ENCODE data around the gene EID3. TPM values are rescaled to one million over a fixed set of nuclear protein-coding genes. Genes with fewer than 3 reads are reported as not detected.
A peak's percentile ranks its signal among the peaks of the same experiment; 100 is the strongest.

Gene EID3
- total and polyA plus RNA-seq, 9 of the 15 experiments (the other 6 are each of a cell fraction or from before 2014, with no cell fraction given) = 0.07 to 3.5 (median 0.42) TPM

DNA sequence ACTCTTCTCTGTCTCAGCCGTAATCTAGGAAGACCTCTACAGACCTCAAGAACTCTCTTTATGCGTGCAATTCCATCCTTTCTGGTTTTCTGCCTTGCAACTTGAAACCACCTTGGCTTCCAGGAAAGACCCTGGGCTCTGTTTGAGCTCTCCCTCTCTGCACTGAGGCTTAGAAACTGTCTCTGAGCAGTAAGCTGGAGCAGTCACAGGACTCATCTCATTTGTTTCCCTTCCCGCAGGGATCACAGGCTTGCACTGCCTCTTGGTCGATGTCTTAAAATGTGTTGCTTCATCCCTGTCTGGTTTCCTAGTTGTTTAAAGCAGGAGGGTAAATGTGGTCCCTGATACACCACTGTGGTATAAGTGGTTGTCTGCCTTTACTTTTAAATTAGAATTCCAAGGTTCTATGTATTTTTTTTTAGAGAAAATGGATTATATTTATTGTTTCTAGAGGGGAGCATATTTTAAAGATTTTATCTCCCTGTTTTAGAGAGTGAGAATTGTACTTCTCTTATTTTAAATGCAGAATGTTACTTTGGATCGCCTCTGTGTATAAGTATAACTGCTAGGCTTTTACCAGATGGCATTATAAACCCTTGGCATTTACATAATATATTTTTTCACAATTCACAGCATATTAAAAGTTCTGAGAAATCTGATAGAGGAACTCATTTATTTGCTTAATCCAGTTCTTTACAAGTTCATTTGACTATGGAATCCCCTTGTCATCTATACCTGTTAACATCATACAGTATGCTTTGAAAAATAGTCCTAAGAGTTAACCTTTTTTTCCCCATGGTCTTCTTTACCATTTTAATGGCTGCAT is 26.4 kb downstream of the EID3 start:
- peaks cover 87% of the 10 kb centered on the region for H3K36me3 ChIP-seq (ENCODE audit: control insufficient read depth, insufficient read depth, low read length)
- no peak overlapping the region for H3K27ac ChIP-seq (ENCODE audit: extremely low read depth, low read depth, low read length)
- intact Hi-C loops (cut with micrococcal nuclease) = no loop called here

DNA sequence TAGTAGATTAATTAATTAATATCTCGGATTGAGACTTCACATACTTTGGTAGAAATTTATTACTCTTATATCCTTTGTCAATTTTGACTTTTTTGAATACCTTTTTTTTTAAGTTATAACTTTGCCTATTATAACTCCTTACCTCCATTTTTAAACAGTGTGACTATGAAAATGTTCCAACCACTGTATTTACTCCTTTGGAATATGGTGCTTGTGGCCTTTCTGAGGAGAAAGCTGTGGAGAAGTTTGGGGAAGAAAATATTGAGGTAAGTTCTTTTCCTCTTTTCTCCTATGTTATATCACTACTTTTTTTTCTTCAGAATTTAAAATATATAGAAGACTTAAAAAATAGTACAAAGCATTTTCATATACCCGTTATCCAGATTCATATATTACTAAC is 27.8 kb downstream of the EID3 start:
- H2AFZ ChIP-seq (ENCODE audit: low read depth, low read length) = no peak overlapping the region
- WGBS (ENCODE audit: insufficient coverage, low coverage, missing lambda C conversion rate) = 100% methylated on average over 2 of the region's 2 CpGs
- H3K36me3 ChIP-seq (ENCODE audit: control insufficient read depth, insufficient read depth, low read length) = peaks cover 86% of the 10 kb centered on the region
- ChIA-PET CTCF (ENCODE audit: low intra/inter-chr PET ratio) (interaction anchor here (0.7 kb wide), 1 partner anchor 534 kb away, joined by 4 read pairs; no protein-coding TSS in a partner anchor), POLR2A (no interaction called here)
- intact Hi-C loops (cut with micrococcal nuclease) (no loop called here), in situ Hi-C loops (cut with MboI) (no loop called here)
- H3K79me2 ChIP-seq (ENCODE audit: control insufficient read depth, insufficient read depth, low read length) = no peaks in the 10 kb centered on the region
- BruUV-seq (replicated peaks) = no TSS peak
- H3K4me3 ChIP-seq = no peak overlapping the region
- no peak overlapping the region for H3K27ac ChIP-seq (ENCODE audit: extremely low read depth, low read depth, low read length)
- FAIRE-seq (no peak), DNase-seq (ENCODE audit: extremely low read depth in 1 of 4, low spot score in 3 of 4) (no peak), ATAC-seq (no peak)
- H3K4me2 ChIP-seq (ENCODE audit: insufficient read depth, low read length) = no peak overlapping the region
- no peaks in the 10 kb centered on the region for H3K9me3 ChIP-seq (replicated peaks; ENCODE audit: control insufficient read depth, insufficient read depth, low read depth, low read length)
- H3K4me1 ChIP-seq (replicated peaks in 1 of 2; ENCODE audit: control insufficient read depth in 2 of 2, insufficient read depth in 2 of 2, low read length in 2 of 2) = no peaks in the 10 kb centered on the region
- H3K27me3 ChIP-seq (ENCODE audit: control insufficient read depth in 2 of 2, insufficient read depth in 2 of 2, low read length in 2 of 2) = no peaks in the 10 kb centered on the region
- no peaks in the 10 kb centered on the region for H4K20me1 ChIP-seq (replicated peaks; ENCODE audit: control insufficient read depth, insufficient read depth, low read length)
- no peaks in the 10 kb centered on the region for H3K9me1 ChIP-seq (ENCODE audit: control insufficient read depth, insufficient read depth, low read length)
- no peak overlapping the region for H3K9ac ChIP-seq (ENCODE audit: insufficient read depth in 1 of 2, low read depth in 2 of 2, low read length in 2 of 2)
- TF ChIP-seq CXXC5 (CRISPR knock-in tag; IDR thresholded peaks at IDR 0.05) (no peak), HNRNPK (IDR thresholded peaks at IDR 0.05; ENCODE audit: low read depth, low read length, poor library complexity, severe bottlenecking) (no peak), ZNF561 (CRISPR knock-in tag; conservative IDR thresholded peaks at IDR 0.05) (no peak), HCFC1 (IDR thresholded peaks at IDR 0.05; ENCODE audit: low read depth, low read length) (no peak), RHOXF2B (CRISPR knock-in tag; conservative IDR thresholded peaks at IDR 0.05) (no peak), HIVEP1 (CRISPR knock-in tag; IDR thresholded peaks at IDR 0.05) (no peak), MEIS2 (IDR thresholded peaks at IDR 0.05; ENCODE audit: partially characterized antibody) (no peak), MTF1 (CRISPR knock-in tag; IDR thresholded peaks at IDR 0.05; ENCODE audit: borderline replicate concordance) (no peak), C11orf30 (IDR thresholded peaks at IDR 0.05; ENCODE audit: low read depth) (no peak)
- TF ChIP-seq, protein P1, sequence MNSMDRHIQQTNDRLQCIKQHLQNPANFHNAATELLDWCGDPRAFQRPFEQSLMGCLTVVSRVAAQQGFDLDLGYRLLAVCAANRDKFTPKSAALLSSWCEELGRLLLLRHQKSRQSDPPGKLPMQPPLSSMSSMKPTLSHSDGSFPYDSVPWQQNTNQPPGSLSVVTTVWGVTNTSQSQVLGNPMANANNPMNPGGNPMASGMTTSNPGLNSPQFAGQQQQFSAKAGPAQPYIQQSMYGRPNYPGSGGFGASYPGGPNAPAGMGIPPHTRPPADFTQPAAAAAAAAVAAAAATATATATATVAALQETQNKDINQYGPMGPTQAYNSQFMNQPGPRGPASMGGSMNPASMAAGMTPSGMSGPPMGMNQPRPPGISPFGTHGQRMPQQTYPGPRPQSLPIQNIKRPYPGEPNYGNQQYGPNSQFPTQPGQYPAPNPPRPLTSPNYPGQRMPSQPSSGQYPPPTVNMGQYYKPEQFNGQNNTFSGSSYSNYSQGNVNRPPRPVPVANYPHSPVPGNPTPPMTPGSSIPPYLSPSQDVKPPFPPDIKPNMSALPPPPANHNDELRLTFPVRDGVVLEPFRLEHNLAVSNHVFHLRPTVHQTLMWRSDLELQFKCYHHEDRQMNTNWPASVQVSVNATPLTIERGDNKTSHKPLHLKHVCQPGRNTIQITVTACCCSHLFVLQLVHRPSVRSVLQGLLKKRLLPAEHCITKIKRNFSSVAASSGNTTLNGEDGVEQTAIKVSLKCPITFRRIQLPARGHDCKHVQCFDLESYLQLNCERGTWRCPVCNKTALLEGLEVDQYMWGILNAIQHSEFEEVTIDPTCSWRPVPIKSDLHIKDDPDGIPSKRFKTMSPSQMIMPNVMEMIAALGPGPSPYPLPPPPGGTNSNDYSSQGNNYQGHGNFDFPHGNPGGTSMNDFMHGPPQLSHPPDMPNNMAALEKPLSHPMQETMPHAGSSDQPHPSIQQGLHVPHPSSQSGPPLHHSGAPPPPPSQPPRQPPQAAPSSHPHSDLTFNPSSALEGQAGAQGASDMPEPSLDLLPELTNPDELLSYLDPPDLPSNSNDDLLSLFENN (IDR thresholded peaks at IDR 0.05; ENCODE audit: low read depth in 2 of 2, low read length in 2 of 2) = no peak

More for the DNA sequence above, 26.4 kb downstream of the EID3 start:
- peak; percentile 25; the same call in 1 of the 2 replicates for TF ChIP-seq POLR2AphosphoS5 (IDR thresholded peaks at IDR 0.05; ENCODE audit: control insufficient read depth, insufficient read depth, low read depth, low read length)
- TF ChIP-seq POLR2A (conservative IDR thresholded peaks at IDR 0.05) = 0 out of 2 replicates have a peak, but pooled peaks have one; percentile 16
- TF ChIP-seq BCL6 (CRISPR knock-in tag; IDR thresholded peaks at IDR 0.05) = no peak
- H4K20me1 ChIP-seq (replicated peaks; ENCODE audit: control insufficient read depth, insufficient read depth, low read length) = no peaks in the 10 kb centered on the region
- no peaks in the 10 kb centered on the region for H3K27me3 ChIP-seq (ENCODE audit: control insufficient read depth in 2 of 2, insufficient read depth in 2 of 2, low read length in 2 of 2)
- DNase-seq (ENCODE audit: extremely low read depth in 1 of 4, low spot score in 3 of 4) = no peak
- H3K9ac ChIP-seq (ENCODE audit: insufficient read depth in 1 of 2, low read depth in 2 of 2, low read length in 2 of 2) = no peak overlapping the region
- no peak for FAIRE-seq
- POLR2A ChIA-PET = interaction anchor here (0.7 kb wide), 1 partner anchor 11 kb away, joined by 3 read pairs; no protein-coding TSS in a partner anchor
- no peak overlapping the region for H3K4me2 ChIP-seq (ENCODE audit: insufficient read depth, low read length)
- CTCF ChIA-PET (ENCODE audit: low intra/inter-chr PET ratio) = no interaction called here
- in situ Hi-C loops (cut with MboI) = no loop called here
- 92% methylated on average over 5 of the region's 5 CpGs for WGBS (ENCODE audit: insufficient coverage, low coverage, missing lambda C conversion rate)
- no peaks in the 10 kb centered on the region for H3K9me1 ChIP-seq (ENCODE audit: control insufficient read depth, insufficient read depth, low read length)
- H3K4me3 ChIP-seq = no peak overlapping the region
- no peaks in the 10 kb centered on the region for H3K79me2 ChIP-seq (ENCODE audit: control insufficient read depth, insufficient read depth, low read length)
- no TSS peak for BruUV-seq (replicated peaks)
- H2AFZ ChIP-seq (ENCODE audit: low read depth, low read length) = no peak overlapping the region
- no peak for ATAC-seq
- no peaks in the 10 kb centered on the region for H3K9me3 ChIP-seq (replicated peaks; ENCODE audit: control insufficient read depth, insufficient read depth, low read depth, low read length)
- no peaks in the 10 kb centered on the region for H3K4me1 ChIP-seq (replicated peaks in 1 of 2; ENCODE audit: control insufficient read depth in 2 of 2, insufficient read depth in 2 of 2, low read length in 2 of 2)
